Measurements from ENCODE around the gene TMED4. TPM values are rescaled to one million over a fixed set of nuclear protein-coding genes. Genes with fewer than 3 reads are reported as not detected.
A peak's percentile ranks its signal among the peaks of the same experiment; 100 is the strongest.

The TMED4 gene
- total and polyA plus RNA-seq, 10 of the 15 experiments (the other 5 are each of a cell fraction or from before 2014, with no cell fraction given), result 20.8 to 71.3 (median 51.0) TPM

GRCh38 chr7:44622342-44623151 lies 40.5 kb upstream of the TMED4 start (continued):
- no peak for TF ChIP-seq ZBTB4 (CRISPR knock-in tag; IDR thresholded peaks at IDR 0.05)
- TF ChIP-seq RUNX3 (IDR thresholded peaks at IDR 0.05; ENCODE audit: low read length), result peak; percentile 38; the same call in 1 of the 2 replicates
- TF ChIP-seq CUX1 (IDR thresholded peaks at IDR 0.05; ENCODE audit: insufficient replicate concordance, low read depth, low read length), result no peak
- TF ChIP-seq SMAD5 (IDR thresholded peaks at IDR 0.05; ENCODE audit: low read depth), result no peak
- TF ChIP-seq MTA3 (IDR thresholded peaks at IDR 0.05; ENCODE audit: borderline replicate concordance, low read length), result no peak
- no peak for TF ChIP-seq REST (IDR thresholded peaks at IDR 0.05; ENCODE audit: low read depth, low read length)
- no peak for TF ChIP-seq NRF1 (conservative IDR thresholded peaks at IDR 0.05; ENCODE audit: low read depth, low read length)
- no peak for TF ChIP-seq FOS (IDR thresholded peaks at IDR 0.05; ENCODE audit: borderline replicate concordance, extremely low read depth, insufficient read length)
- TF ChIP-seq BCL11A (IDR thresholded peaks at IDR 0.05; ENCODE audit: low read depth, low read length), result no peak
- no peak for TF ChIP-seq KDM1A (IDR thresholded peaks at IDR 0.05; ENCODE audit: borderline replicate concordance)
- no peak for TF ChIP-seq RAD51 (IDR thresholded peaks at IDR 0.05)
- no peak for TF ChIP-seq TCF3 (IDR thresholded peaks at IDR 0.05; ENCODE audit: borderline replicate concordance, insufficient read depth, low read depth, low read length)
- no peak for TF ChIP-seq BMI1 (IDR thresholded peaks at IDR 0.05; ENCODE audit: borderline replicate concordance)
- no peak for TF ChIP-seq MYB (IDR thresholded peaks at IDR 0.05; ENCODE audit: borderline replicate concordance, low read depth, low read length)
- no peak for TF ChIP-seq ZSCAN29 (IDR thresholded peaks at IDR 0.05)
- TF ChIP-seq GATAD2B (conservative IDR thresholded peaks at IDR 0.05; ENCODE audit: low read depth), result no peak
- TF ChIP-seq STAT1 (conservative IDR thresholded peaks at IDR 0.05), result no peak
- no peak for TF ChIP-seq ATF7 (IDR thresholded peaks at IDR 0.05; ENCODE audit: low read depth)
- no peak for TF ChIP-seq ZZZ3 (IDR thresholded peaks at IDR 0.05; ENCODE audit: control insufficient read depth, insufficient read length, low read depth)
